GM12873 (cell line): ENCODE data around the gene DYNC1H1.

Source experiments
- CTCF ChIP-seq: IDR thresholded peaks from 2 replicates; pipeline ENCODE4 v1.5.1; 2012; ENCODE audit warnings: low read depth, mild to moderate bottlenecking, moderate library complexity, low read length, control low read depth; ENCODE audit not compliant: insufficient read depth; ENCODE audit errors: missing control alignments

The DYNC1H1 gene

GRCh38 chr14:101964297-101965180, at the start of gene DYNC1H1:
TSS of gene DYNC1H1 (plus strand) at chr14:101964573. CDS start at chr14:101964692, 119 bp downstream.
- TF ChIP-seq CTCF, result no peak

- TF ChIP-seq CTCF, result no peak
Observed at GRCh38 chr14:101915871-101916815, 48.2 kb upstream of the DYNC1H1 start.

- no peak for TF ChIP-seq CTCF
Observed at GRCh38 chr14:101916816-101917412, 47.5 kb upstream of the DYNC1H1 start.

- TF ChIP-seq CTCF, result no peak
Observed at GRCh38 chr14:101917413-101918017, 46.9 kb upstream of the DYNC1H1 start.

- TF ChIP-seq CTCF, result no peak
Observed at GRCh38 chr14:101918065-101918989, 46.0 kb upstream of the DYNC1H1 start.

- no peak for TF ChIP-seq CTCF
Observed at GRCh38 chr14:101920271-101920670, 44.1 kb upstream of the DYNC1H1 start.
